HepG2 (cell line): ENCODE data around the gene GPER1. TPM values are rescaled to one million over a fixed set of nuclear protein-coding genes. Genes with fewer than 3 reads are reported as not detected.

Experiments used
- ATAC-seq: fragments of 200-7000 bp; cut with Tn5 transposase; 3 replicates; pipeline ENCODE4 v1.9.1; 2020; ENCODE audit warnings: mild to moderate bottlenecking, moderate library complexity
- BruUV-seq: library from RNA; stranded (reverse); fragments of 400-500 nt; replicated peaks from 2 replicates; lab custom pipeline; 2021; lab: Mats Ljungman, UMichigan
- CTCF ChIA-PET: fragments of 300-600 bp; formaldehyde crosslinking; extraction: SDS; loops from one replicate; lab custom pipeline; 2021; ENCODE audit warnings: low total read pairs, inconsistent platforms, low intra/inter-chr PET ratio; lab: Yijun Ruan, JAX
- POLR2A ChIA-PET: fragments of 350-600 bp; sonication (Branson Sonifier 250); formaldehyde crosslinking; loops from one replicate; lab custom pipeline; 2020; ENCODE audit warnings: antibody characterized with exemption, inconsistent platforms; lab: Yijun Ruan, JAX
- DNase-seq: peaks from one replicate; pipeline ENCODE4 v3.0.0-alpha.2; 2015; ENCODE audit warnings: low spot score
- FAIRE-seq: peaks from 3 replicates; lab custom pipeline; 2011; peaks lifted over from hg19 to GRCh38; lab: Jason Lieb, UNC
- H2AFZ ChIP-seq: one replicate; pipeline ENCODE4 v1.6.1; 2011; ENCODE audit warnings: low read length, inconsistent platforms
- H3K27ac ChIP-seq: fragments of 300-600 bp; 3 replicates; pipeline ENCODE4 v1.8.0; 2011; ENCODE audit warnings: mixed run types, mild to moderate bottlenecking, mixed read lengths, low read length, inconsistent platforms; ENCODE audit not compliant: insufficient read depth; ENCODE audit errors: extremely low read length
- H3K27me3 ChIP-seq, 2 experiments: fragments of 200-600 bp in 1 of 2; 2 replicates in 1 of 2; 3 replicates in 1 of 2; pipeline versions ENCODE4 v1.6.0 to v1.8.0; 2011; ENCODE audit warnings: low read length in 2 of 2, mild to moderate bottlenecking in 2 of 2, moderate library complexity in 2 of 2, inconsistent platforms in 1 of 2; ENCODE audit not compliant: insufficient read depth in 2 of 2, control insufficient read depth in 1 of 2
- H3K36me3 ChIP-seq, 2 experiments: fragments of 200-600 bp in 1 of 2; replicated peaks in 1 of 2; 2 replicates in 1 of 2; 3 replicates in 1 of 2; pipeline versions ENCODE4 v1.5.1 to v1.8.0; 2011; ENCODE audit warnings: low read length in 2 of 2, inconsistent platforms in 1 of 2; ENCODE audit not compliant: insufficient read depth in 2 of 2, control insufficient read depth in 1 of 2
- H3K4me1 ChIP-seq: 2 replicates; pipeline ENCODE4 v1.5.1; 2012; ENCODE audit warnings: low read length, inconsistent platforms; ENCODE audit not compliant: insufficient read depth
- H3K4me2 ChIP-seq: 2 replicates; pipeline ENCODE4 v1.6.0; 2011; ENCODE audit warnings: low read depth, low read length, inconsistent platforms
- H3K4me3 ChIP-seq, 3 experiments: fragments of 200-600 bp in 1 of 3; sonication (generic), shearing (Covaris generic) in 1 of 3; replicated peaks in 1 of 3; 2 replicates each; pipeline ENCODE4 v1.5.1; 2011 to 2016; ENCODE audit warnings: low read length in 3 of 3, inconsistent platforms in 2 of 3, low read depth in 2 of 3, mild to moderate bottlenecking in 2 of 3, control low read depth in 1 of 3, mixed read lengths in 1 of 3; ENCODE audit not compliant: insufficient read depth in 1 of 3
- H3K79me2 ChIP-seq: one replicate; pipeline ENCODE4 v1.6.1; 2011; ENCODE audit warnings: low read length, inconsistent platforms; ENCODE audit not compliant: insufficient read depth
- H3K9ac ChIP-seq: 2 replicates; pipeline ENCODE4 v1.6.0; 2011; ENCODE audit warnings: mild to moderate bottlenecking, low read depth, low read length, inconsistent platforms; ENCODE audit not compliant: insufficient read depth
- H3K9me3 ChIP-seq: 2 replicates; pipeline ENCODE4 v1.5.1; 2012; ENCODE audit warnings: mild to moderate bottlenecking, low read length
- H4K20me1 ChIP-seq: 2 replicates; pipeline ENCODE4 v1.6.0; 2011; ENCODE audit warnings: inconsistent platforms, mild to moderate bottlenecking, low read length, moderate library complexity; ENCODE audit not compliant: insufficient read depth
- EED ChIP-seq: sonication (generic); formaldehyde crosslinking; IDR thresholded peaks from 2 replicates; pipeline ENCODE4 v1.5.0; 2020; ENCODE audit warnings: mild to moderate bottlenecking, missing genetic modification reagents
- REST ChIP-seq, 2 experiments: IDR thresholded peaks; 2 replicates each; pipeline ENCODE4 v1.6.1; 2011 to 2012; ENCODE audit warnings: low read length in 2 of 2, borderline replicate concordance in 1 of 2, low read depth in 1 of 2, mild to moderate bottlenecking in 1 of 2, moderate library complexity in 1 of 2
- ZBTB40 ChIP-seq, 2 experiments: fragments of 450-650 bp in 1 of 2; sonication (generic) in 1 of 2; formaldehyde crosslinking in 1 of 2; IDR thresholded peaks; 2 replicates each; pipeline versions ENCODE4 v1.6.1 to v1.8.0; 2016 to 2022; ENCODE audit warnings: antibody characterized with exemption in 1 of 2, mild to moderate bottlenecking in 1 of 2, missing genetic modification reagents in 1 of 2
- ZNF720 ChIP-seq: sonication (generic); formaldehyde crosslinking; IDR thresholded peaks from 2 replicates; pipeline ENCODE4 v1.4.0; 2020; ENCODE audit warnings: missing genetic modification reagents
- WGBS: methylation state at CpG from one replicate; pipeline ENCODE4 v1.1.6; 2017; ENCODE audit warnings: low lambda C conversion rate; 5-methylcytosine and 5-hydroxymethylcytosine counted together
- in situ Hi-C: cut with HindIII; loops from 2 replicates; pipeline ENCODE4 v1.10.0; 2017; ENCODE audit warnings: low pct_unique_long_range_greater_than_20kb; ENCODE audit not compliant: extremely low pct_ligation_motif_present
- intact Hi-C: fragments of 100-400 bp; cut with micrococcal nuclease; formaldehyde crosslinking; loops from one replicate; pipeline ENCODE4 v1.10.0; 2022; ENCODE audit not compliant: unreplicated experiment
- polyA plus RNA-seq, 8 experiments: library from polyadenylated mRNA; depleted of rRNA in 3 of 8; stranded (reverse) in 7 of 8; unstranded in 1 of 8; fragments of >200 nt; fragmentation: Illumina TruSeq in 4 of 8; extraction: Trizol in 4 of 8; gene quantifications; 2 replicates each; pipeline versions ENCODE4 v1.2.1 to v1.2.3, GENCODE V29; 2011 to 2016; ENCODE audit warnings: low read depth in 4 of 8, missing spikeins in 1 of 8, mixed read lengths in 1 of 8; ENCODE audit not compliant: insufficient read depth in 1 of 8
- total RNA-seq, 5 experiments: library from RNA; depleted of rRNA; stranded (reverse); fragments of >200 nt; fragmentation: Illumina TruSeq; extraction: Trizol; gene quantifications; 2 replicates each; pipeline ENCODE4 v1.2.3, GENCODE V29; 2016; ENCODE audit warnings: low read depth in 1 of 5

The GPER1 gene
- total and polyA plus RNA-seq, 2 of the 13 experiments (the other 11 are each of a cell fraction or from before 2014, with no cell fraction given), result 12.7 to 19.7 TPM

GRCh38 chr7:1142051-1142635 is 54.2 kb downstream of the GPER1 start:
- Histone ChIP-seq H4K20me1 (no peaks in the 10 kb centered on the region), H3K4me1 (peaks cover 19% of the 10 kb centered on the region), H3K27me3 (no peaks in the 10 kb centered on the region), H3K9me3 (no peaks in the 10 kb centered on the region), H3K79me2 (peaks cover 6% of the 10 kb centered on the region), H2AFZ (no peak overlapping the region), H3K9ac (no peak overlapping the region), H3K36me3 (no peaks in the 10 kb centered on the region), H3K4me2 (no peak overlapping the region), H3K4me3 (no peak overlapping the region), H3K27ac (no peak overlapping the region)
- BruUV-seq, result no TSS peak
- CTCF ChIA-PET, result no interaction called here
- intact Hi-C loops, result no loop called here
- in situ Hi-C loops, result no loop called here
- 82% methylated on average over 14 of the region's 14 CpGs for WGBS
- FAIRE-seq, result no peak
- no peak for ATAC-seq
- POLR2A ChIA-PET, result interaction anchor here (0.8 kb wide), 1 partner anchor 14 kb away, joined by 3 read pairs; no protein-coding TSS in a partner anchor
- no peak for DNase-seq
- TF ChIP-seq EED (CRISPR knock-in tag), result no peak
- no peak for TF ChIP-seq REST (IDR thresholded peaks at IDR 0.05; ENCODE audit: borderline replicate concordance in 1 of 2, low read depth in 1 of 2, low read length in 2 of 2)
- TF ChIP-seq ZNF720 (CRISPR knock-in tag), result no peak
- TF ChIP-seq ZBTB40 (IDR thresholded peaks at IDR 0.05), result no peak
- TF ChIP-seq ZBTB40 (CRISPR knock-in tag; IDR thresholded peaks at IDR 0.05), result no peak
